Measurements from ENCODE around the gene RYR3.

DNA sequence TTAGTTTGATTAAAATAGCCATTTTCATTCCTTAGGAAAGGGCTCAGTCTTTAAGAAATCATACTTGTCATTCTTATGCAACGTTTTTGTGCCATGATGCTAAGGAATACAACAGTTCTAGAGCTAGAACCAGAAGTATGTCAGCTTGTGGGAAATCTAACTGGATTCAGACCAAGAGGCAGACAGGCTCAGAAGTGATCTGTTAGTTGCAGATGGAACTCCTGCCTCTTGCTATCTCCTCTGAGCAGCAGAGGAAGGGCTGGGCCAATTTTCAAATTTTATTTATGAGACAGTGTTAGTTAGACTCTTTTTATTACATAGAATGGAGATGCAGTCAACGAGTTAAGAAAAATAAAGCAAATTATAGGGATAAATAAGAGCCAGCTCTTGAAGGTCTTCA lies 48.5 kb upstream of the RYR3 start:
- no peak for TF ChIP-seq CTCF (IDR thresholded peaks at IDR 0.05)
- no peak for TF ChIP-seq EZH2 (IDR thresholded peaks at IDR 0.05; ENCODE audit: borderline replicate concordance, insufficient read depth, low read depth, low read length, poor library complexity, severe bottlenecking)
